Measurements from ENCODE around the gene SPEF1.

The SPEF1 gene

DNA sequence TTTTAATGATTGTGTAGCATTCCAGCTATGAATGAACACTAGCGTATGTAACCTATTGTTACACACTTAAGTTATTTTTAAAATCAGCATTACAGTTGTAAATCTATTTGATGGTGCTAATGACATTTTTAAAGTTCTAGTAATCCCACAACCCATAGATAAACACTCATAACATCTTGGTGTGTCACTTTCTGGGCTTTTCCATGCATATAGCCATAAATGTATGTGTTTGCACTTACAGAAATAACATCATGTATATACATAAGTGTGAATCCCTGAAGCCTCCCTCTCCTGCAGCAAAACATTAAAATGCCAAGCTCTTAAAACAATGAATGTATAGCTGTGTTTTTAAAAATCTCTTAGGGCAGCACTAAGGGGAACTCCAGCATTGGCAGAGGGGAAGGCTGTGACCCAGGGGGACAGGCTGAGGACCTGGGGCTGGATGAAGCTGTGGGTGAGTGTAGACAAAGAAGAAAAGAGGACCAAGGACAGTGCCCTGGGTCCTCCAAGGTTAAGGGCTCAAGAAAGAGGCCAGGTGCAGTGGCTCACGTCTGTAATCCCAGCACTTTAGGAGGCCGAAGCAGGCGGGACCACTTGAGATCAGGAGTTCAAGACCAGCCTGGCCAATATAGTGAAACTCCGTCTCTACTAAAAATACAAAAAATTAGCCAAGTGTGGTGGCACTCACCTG is 6.2 kb upstream of the SPEF1 start:
- DNase-seq (ENCODE audit: low read depth in 2 of 2) = no peak

- peak; percentile 85 to 90 for DNase-seq (ENCODE audit: low read depth in 2 of 2)
These were observed 5.5 kb upstream of the SPEF1 start, which contains the start of gene CENPB for GRCh38 chr20:3786665-3787323. Gene CENPB (minus strand): TSS chr20:3786740. CDS start chr20:3786483, 257 bp downstream.

DNA sequence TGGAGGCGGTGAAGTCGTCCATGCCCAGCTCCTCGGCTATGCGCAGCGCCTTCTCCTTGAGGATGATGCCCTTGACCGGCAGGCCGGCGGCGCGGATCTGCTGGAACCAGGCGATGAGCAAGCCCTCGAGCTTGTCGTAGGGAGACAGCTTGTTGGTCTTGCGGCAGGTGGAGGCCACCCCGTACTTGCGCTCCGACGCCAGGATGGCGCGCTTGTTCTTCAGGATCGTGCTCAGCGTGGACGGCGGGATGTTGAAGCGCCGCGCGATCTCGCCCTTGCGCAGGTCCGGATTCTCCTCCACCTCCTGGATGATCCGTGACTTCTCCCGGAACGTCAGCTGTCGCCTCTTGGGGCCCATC is 4.9 kb upstream of the SPEF1 start:
- no peak for DNase-seq (ENCODE audit: low read depth in 2 of 2)

- no peak for DNase-seq (ENCODE audit: low read depth in 2 of 2)
These were observed 4.2 kb upstream of the SPEF1 start for GRCh38 chr20:3785240-3786125.

GRCh38 chr20:3784863-3785239 is 3.6 kb upstream of the SPEF1 start:
- no peak for DNase-seq (ENCODE audit: low read depth in 2 of 2)

- DNase-seq (ENCODE audit: low read depth in 2 of 2) = no peak
These were observed 3.1 kb upstream of the SPEF1 start for GRCh38 chr20:3784216-3784853.

- no peak for DNase-seq (ENCODE audit: low read depth in 2 of 2)
These were observed 2.4 kb upstream of the SPEF1 start for GRCh38 chr20:3783511-3784195.

GRCh38 chr20:3783068-3783489 is 1.8 kb upstream of the SPEF1 start:
- no peak for DNase-seq (ENCODE audit: low read depth in 2 of 2)

DNA sequence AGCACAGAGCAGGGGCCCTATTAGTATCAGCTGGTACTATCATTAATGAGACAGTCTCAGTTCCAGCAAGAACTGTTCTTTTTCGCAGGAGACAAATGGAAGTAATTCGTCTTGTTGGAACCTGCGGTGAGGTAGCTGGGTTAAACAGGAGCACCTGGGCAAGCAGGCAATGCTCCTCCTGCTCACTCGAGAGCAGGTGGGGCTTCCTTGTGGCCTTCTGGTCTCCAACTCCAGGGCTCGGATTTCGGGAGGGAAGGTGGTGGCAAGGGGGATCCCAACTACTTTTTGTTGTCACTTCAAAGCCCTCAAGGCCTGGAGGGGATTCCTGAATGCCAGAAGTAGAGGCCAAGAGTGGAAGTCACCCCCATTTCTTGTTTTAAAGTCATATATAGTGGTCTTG is 1.3 kb upstream of the SPEF1 start:
- no peak for DNase-seq (ENCODE audit: low read depth in 2 of 2)

DNA sequence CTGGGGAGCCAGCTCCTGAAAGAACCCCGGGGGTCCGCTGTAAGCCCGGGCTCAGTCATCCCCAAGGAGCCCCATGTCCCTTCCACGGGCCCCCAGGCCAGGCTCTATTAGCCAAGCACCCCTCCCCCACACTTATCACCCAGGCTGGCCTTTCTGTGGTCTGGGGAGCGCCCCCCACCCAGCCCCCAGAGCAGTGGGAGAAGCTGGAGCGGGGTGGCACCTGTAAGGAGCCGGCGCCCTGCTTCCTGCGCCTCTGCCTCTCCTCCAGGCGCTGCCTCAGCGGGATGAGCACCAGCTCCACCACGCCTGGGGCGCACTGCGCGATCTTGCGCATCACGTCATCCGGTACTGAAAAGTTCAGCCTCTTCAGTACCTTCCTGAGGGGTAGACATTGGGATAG is 2.3 kb downstream of the SPEF1 start:
- DNase-seq (ENCODE audit: low read depth in 2 of 2) = no peak

GRCh38 chr20:3777716-3778629 is 3.3 kb downstream of the SPEF1 start:
- no peak for DNase-seq (ENCODE audit: low read depth in 2 of 2)

- DNase-seq (ENCODE audit: low read depth in 2 of 2) = no peak
These were observed 3.9 kb downstream of the SPEF1 start for GRCh38 chr20:3777381-3777715.

GRCh38 chr20:3775457-3776108 is 5.7 kb downstream of the SPEF1 start:
- DNase-seq (ENCODE audit: low read depth in 2 of 2) = no peak

- DNase-seq (ENCODE audit: low read depth in 2 of 2) = no peak
These were observed 9.6 kb downstream of the SPEF1 start for GRCh38 chr20:3771552-3772058.

DNA sequence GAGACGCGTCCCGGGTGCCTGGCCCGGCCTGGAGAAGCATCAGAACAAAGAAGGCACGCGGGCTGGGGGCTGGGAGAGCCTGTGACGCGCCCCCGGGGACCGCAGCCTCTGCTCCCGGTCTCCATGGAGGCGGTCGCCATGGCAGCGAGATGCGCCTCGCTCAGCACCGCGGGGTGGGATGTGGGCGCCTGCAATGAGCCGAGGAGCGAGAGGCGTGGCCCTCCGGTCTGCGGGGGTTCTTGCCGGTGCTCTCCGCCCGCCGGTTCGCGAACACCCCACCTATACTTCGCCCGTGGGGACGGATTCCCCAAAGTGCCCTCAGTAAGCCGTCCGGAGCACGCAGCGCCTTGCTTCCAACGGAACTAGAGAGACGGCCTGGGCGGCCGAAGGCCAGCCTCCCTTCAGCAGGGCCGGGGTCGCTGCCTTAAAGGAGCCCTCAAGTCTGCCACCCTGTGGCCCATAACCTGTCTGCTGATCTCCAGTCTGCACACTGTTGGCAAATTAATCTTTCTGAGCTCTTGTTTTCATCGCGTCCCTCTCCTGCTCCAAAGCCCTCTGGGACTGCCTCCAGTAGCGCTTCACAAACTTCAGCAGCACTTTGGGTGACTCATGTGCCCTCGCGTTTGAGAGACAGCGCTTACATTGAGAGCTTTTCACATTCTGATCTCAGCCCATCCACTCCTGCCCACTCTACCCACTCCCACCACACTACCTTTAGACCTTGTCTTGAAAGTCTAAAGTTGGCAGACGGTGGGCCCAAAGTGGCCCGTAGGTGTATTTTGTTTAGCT is 12.7 kb downstream of the SPEF1 start:
- peak; percentile 46 to 50 for DNase-seq (ENCODE audit: low read depth in 2 of 2)

GRCh38 chr20:3767427-3768341 is 13.6 kb downstream of the SPEF1 start, which contains the start of gene ADISSP:
Gene ADISSP (minus strand): TSS chr20:3767753. CDS start chr20:3760100, 7,653 bp downstream.
- peak; percentile 92 to 93 for DNase-seq (ENCODE audit: low read depth in 2 of 2)

GRCh38 chr20:3767110-3767426 is 14.2 kb downstream of the SPEF1 start:
- no peak for DNase-seq (ENCODE audit: low read depth in 2 of 2)
